Dermis blood vessel endothelial cell (primary cell): ENCODE data around the gene CTXND1. TPM values are rescaled to one million over a fixed set of nuclear protein-coding genes. Genes with fewer than 3 reads are reported as not detected.
A peak's percentile ranks its signal among the peaks of the same experiment; 100 is the strongest.

Experiments used
- DNase-seq: peaks from one replicate; pipeline ENCODE4 v3.0.0; 2010
- total RNA-seq: library from RNA; depleted of rRNA; stranded (reverse); fragments of >200 nt; gene quantifications from 2 replicates; pipeline ENCODE4 v1.2.3, GENCODE V29; 2014

Gene CTXND1
- total RNA-seq, 1 donor from 2014 or later = not detected

DNA sequence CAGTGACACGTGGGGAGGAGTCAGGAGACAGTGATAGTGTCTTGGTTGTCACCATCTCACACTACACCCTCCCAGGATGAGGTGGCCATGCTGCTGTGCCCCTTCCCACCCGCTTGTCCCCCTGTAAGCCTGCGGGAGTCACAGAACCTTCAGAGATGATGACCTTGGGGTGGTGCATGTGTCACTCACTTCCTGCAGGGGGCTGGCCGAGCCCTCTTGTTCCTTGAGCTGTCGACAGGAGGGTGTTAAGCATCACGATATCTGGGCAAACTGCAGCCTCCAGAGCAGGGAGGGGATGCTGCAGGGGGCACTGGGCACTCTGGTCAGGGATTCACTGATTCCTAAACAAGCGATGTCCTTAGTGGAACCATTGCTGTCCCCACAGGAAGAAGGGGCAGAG, 71.5 kb downstream of the CTXND1 start:
- no peak for DNase-seq

- DNase-seq = no peak
Measured at GRCh38 chr15:80179935-80180334, 72.1 kb downstream of the CTXND1 start.

GRCh38 chr15:80179025-80179759, 72.8 kb downstream of the CTXND1 start:
- peak; percentile 91 for DNase-seq

GRCh38 chr15:80177156-80177555, 74.9 kb downstream of the CTXND1 start:
- peak; percentile 55 for DNase-seq

DNA sequence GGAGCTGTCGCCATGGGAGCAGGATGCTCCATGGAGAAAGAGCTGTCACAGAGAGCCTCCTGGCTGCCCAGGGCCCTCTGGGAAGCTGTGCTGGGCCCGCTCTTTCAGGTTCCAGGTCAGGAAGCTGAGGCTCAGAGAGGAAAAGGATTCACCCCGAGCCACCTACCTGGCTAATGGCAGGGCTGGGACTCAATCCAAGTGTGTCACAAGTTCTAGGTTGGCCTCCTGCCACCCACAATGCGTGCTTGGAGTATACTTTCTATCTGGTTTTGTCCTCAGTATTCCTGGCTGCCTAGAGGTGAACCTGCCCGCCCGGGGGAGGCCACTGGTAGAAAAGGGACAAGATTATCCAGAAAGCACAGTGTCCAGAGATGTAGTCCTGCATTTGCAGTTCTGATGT, 75.6 kb downstream of the CTXND1 start:
- no peak for DNase-seq

GRCh38 chr15:80175436-80175835, 76.6 kb downstream of the CTXND1 start:
- DNase-seq = no peak

DNA sequence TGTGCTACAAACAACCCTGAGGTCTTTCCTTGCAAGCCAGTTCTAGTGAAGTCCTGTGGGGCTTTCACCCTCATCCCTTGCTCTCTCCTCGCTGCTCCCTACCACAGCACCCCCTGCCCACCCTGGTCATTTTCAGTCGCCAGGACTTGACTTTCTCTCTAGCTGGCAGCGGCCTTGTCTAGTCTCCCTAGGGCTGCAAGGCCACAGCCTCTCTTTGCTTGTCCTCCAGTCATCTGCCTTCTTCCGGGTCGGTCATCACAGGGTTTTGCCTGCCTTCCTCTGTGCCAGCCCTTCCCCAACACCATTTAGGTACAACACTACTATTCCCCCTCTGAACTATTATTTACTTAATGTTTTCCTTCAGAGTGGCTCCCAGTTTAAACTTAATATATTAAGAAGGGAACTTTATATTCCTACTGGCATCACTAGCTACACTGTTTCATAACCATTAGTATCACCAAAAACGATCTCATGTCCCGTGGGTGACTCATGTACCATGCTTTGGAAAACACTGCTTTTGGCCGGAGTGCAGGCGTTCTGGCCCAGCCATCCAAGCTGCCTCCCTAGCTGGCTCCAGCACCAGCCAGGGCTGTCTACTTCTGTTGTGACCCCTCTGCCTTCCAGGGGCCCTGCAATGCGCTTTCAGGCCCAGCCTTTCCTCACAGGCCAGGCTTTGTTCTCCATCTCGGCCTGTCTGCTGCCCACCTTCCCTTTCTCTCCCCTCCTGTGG, 77.8 kb downstream of the CTXND1 start:
- DNase-seq = peak; percentile 45

DNA sequence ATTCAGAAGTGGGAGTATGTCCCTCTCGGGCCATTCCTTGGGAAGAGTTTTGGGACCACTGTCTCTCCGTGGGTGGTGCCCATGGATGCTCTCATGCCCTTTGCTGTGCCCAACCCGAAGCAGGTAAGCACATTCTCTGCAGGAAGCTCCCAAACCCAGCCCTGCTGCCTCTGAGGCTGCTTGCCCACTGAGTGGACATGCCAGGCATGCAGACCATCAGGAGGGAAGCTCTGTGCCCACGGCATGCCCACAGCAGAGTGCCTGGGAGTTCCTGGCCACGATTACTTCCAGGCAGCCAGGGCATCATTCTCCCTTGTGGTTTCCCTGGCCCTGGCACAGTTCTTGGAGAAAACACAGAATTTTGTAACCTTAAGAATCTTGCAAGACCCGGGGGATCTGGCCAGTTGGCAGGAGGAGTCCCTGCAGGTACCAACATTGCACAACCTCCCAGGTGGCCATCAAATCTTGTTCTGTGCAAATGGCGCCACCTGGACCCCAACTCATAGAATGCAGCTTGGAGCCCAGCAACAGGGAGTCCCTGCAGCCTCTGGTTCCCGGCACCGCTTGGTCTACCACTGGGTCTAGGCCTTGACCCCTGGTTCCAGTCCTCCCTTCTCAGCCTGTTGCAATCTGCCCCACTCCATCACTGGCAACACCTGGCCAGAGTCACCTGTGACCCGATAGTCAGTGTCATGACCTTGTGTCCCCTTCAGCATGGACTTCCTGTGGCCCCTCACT, 78.8 kb downstream of the CTXND1 start:
- DNase-seq = peak; percentile 82

DNA sequence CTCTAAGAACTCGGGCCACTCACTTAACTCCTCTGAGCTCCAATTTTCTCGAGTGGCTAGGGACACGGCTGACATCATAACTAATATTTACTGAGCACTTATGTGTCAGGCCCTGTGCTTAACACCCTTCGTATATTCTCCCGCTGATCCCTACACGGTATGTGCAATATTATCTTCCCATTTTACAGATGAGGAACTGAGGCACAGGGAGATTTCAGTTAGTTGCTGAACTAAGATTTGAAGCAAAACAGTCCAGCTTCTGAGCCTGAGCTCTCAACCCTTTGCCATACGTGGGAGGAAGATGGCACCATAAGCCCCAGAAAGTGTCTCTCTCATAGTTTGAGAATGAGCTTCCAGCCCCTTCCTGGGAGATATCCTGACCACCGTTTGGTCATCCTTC, 79.6 kb downstream of the CTXND1 start:
- DNase-seq = no peak

DNA sequence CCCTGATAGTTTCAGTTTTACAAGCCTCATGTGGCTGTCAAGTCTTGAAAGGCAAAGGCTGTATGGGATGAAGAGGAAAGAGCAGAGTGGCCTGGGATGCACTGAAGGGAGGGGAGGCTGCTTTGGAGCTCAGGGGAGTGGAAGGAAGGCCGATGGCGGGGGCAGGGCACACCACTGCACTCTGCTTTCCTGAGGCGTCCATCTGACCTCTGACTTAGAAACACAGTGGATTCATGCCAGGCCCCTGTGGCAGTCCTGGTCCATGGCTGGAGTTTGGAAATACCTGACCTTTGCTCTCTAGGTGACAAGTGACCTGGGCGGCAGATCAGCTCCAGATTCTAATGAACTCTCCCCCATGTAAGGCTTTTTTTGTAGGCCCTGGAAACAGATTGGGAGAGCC, 80.2 kb downstream of the CTXND1 start:
- DNase-seq = no peak

- DNase-seq = no peak
Measured at GRCh38 chr15:80170596-80170995, 81.4 kb downstream of the CTXND1 start.

GRCh38 chr15:80169768-80170357, 82.2 kb downstream of the CTXND1 start:
- no peak for DNase-seq

- DNase-seq = no peak
Measured at GRCh38 chr15:80168421-80168820, 83.6 kb downstream of the CTXND1 start.

DNA sequence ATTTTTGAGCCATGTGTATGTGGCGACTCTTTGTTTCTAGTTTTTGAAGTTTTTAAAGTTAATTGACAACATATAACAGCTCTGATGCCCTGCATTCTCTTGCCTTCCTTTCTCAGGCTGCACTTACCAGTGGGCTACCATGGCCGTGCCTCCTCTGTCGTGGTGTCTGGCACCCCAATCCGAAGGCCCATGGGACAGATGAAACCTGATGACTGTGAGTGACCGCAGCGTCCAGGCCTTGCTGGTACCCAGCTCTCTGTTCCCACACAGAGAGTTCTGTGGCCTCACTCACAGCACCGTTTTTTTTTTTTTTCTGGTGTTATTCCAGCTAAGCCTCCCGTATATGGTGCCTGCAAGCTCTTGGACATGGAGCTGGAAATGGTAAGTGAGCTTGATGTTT, 84.1 kb downstream of the CTXND1 start:
- DNase-seq = no peak

DNA sequence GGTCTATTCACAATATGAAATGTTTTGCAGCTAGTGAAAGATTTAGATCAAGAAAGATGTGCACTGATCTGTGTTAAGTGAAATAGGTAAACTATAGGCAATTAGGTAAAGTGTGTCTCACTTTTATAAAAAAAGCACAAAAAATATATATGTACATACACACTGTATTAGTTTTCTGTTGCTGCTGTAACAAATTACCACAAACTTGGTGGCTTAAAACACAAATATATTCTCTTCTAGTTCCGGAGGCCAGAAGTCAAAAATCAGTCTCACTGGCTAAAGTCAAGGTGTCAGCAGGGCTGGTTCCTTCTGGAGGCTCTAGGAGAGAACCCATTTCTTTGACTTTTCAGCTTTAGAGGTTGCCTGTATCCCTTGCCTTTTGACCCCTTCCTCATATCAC, 88.1 kb downstream of the CTXND1 start:
- no peak for DNase-seq

DNA sequence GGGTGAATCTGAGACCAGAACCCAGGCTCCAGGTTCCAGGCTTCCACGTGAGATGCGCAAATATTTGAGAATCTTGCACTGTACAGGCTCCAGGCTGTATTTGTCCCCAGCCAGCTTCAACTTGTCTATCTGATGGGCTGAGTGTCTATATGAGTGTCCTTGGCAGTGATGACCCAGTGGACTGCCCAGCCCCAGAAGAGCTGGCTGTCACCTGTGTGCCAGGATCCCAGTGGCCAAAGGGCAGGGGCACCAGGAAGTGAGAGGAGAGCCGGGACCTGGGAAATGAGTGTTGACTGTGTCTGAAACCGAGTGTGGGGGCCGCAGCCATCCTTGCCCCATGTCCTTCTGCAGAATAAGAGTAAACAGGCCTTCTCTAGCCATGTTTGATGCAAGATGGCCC, 88.8 kb downstream of the CTXND1 start:
- DNase-seq = no peak

DNA sequence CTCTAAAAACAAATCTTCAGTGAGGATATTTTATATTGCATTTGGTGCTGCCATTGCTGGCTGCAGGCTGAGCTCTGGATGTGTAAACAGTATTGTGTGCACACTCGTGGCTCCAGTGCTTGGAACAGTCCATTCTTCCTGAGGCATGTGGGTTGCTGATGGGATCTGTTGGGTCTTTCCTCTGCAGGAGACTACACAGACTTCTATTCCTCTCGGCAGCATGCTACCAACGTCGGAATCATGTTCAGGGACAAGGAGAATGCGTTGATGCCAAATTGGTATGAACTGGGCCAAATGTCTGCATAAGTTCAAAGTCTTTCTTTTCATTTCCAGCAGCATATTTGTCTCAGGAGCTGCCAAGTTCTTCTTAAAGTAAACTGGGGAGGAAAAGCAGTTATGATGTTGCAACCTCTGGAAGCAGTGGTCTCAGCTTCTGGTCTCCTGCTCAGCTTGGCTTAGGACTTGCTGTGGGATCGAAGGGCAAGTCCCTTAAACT, 89.9 kb downstream of the CTXND1 start:
- no peak for DNase-seq

GRCh38 chr15:80161468-80162016, 90.5 kb downstream of the CTXND1 start:
- no peak for DNase-seq

DNA sequence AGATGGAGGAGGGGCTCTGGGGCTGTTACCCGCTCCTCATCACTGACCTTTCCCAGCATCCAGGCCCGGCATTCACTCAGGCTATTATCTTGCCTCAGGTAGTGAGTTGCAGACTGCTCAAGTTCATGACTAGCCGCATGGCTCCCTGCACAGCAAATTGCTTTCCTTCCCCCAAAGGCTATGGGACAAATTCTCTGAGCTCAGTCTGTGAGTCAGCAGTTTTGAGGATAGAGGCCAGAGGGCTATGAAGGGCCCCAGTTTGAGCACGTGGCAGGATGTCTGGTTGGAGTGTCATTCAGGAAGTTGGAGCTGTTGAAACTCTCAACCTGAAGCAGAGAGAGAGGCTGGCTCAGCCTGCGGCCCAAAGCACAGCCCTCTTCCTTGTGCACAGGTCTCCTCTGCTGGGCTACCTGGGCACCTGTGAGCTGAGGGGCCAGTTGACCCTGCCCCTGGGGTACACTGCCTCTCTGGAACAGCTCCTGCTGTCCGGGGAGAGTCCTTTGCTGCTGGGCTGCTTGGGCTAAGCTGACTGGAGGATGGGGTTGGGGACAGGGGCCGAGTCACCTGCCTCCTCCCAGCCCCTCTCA, 91.3 kb downstream of the CTXND1 start:
- peak; percentile 87 for DNase-seq

DNA sequence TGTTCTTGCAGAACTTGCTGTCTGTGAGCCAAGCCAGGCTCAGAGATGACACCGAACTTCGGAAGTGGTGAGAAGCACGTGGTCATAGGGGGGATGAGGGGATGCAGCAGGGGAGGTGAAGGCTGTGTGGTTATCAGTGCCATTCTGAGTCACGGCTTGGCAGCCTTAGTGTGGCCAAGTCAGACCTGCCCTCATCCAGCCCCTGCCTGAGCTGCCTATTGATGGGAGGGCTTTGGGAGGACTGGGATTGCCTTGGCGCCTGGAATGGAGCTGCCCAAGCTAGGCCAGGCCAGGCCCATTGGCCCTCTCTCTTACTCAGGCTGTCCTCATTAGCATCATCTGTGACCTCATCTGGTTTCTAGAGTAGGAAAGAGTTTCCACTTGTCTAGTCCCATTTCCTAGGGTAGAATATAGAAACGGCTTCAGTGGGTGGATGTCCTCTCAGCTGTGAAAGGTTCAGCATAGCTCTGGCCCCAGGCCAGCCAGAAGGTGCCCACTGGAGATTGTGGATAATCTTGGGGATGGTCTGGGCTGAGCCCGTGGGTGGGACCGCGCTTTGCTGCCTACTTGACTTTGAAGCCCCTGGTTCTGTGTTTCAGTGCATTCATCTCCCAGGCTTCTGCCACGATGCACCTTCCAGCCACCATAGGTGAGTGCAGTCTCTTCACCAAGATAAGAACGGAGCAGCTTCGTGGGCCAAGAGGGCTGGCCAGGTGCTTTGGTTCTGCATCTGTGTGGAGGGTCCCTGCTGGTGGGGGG, 92.0 kb downstream of the CTXND1 start:
- DNase-seq = no peak

- no peak for DNase-seq
Measured at GRCh38 chr15:80159301-80159700, 92.7 kb downstream of the CTXND1 start.

DNA sequence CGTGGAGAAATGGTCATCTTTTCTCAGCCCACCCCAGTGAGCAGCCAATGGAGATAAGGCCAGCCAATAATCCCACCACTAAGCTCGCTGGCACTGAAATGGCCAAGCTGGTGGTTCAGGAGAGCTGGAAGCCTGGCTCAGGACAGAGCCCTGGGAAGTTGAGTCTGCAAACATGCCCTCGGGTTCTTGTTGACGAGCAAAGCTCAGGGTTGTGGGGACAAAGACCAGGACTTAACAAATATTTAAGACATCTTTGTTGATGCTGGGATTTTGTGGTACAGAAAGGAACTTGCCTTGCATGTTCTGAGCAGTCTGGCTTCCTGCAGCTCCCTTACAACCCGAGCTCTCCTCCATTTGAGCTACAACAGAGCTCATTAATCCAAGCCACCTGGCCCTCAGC, 94.8 kb downstream of the CTXND1 start:
- no peak for DNase-seq
